T-helper 17 cell (primary cell): ENCODE data around the gene VWC2. TPM values are rescaled to one million over a fixed set of nuclear protein-coding genes. Genes with fewer than 3 reads are reported as not detected.

Experiments
- ATAC-seq: fragments of 150-1000 bp; cut with Tn5 transposase; 2 replicates; pipeline ENCODE4 v1.10.0; 2021; ENCODE audit warnings: mild to moderate bottlenecking, moderate library complexity
- DNase-seq, 3 donors: peaks; one replicate each; pipeline versions ENCODE4 v3.0.0 to v3.0.0-alpha.2; 2020 to 2021
- H3K9me3 ChIP-seq: one replicate; pipeline ENCODE4 v1.7.0; 2013; ENCODE audit warnings: low read length, mild to moderate bottlenecking; ENCODE audit not compliant: control insufficient read depth, poor library complexity, severe bottlenecking
- H3K27ac Mint-ChIP-seq: one replicate; pipeline ENCODE4 v1.8.0; 2022; ENCODE audit warnings: mild to moderate bottlenecking, moderate library complexity, mixed read lengths
- H3K27me3 Mint-ChIP-seq: one replicate; pipeline ENCODE4 v1.8.0; 2022; ENCODE audit warnings: mixed read lengths
- H3K36me3 Mint-ChIP-seq: one replicate; pipeline ENCODE4 v1.8.0; 2022; ENCODE audit warnings: low read depth, mixed read lengths
- H3K4me1 Mint-ChIP-seq: one replicate; pipeline ENCODE4 v1.8.0; 2022; ENCODE audit warnings: mild to moderate bottlenecking, mixed read lengths
- H3K4me3 Mint-ChIP-seq: one replicate; pipeline ENCODE4 v1.8.0; 2022; ENCODE audit warnings: mild to moderate bottlenecking, moderate library complexity, mixed read lengths
- total RNA-seq, 4 donors: library from RNA in 2 of 4; stranded (reverse) in 2 of 4; gene quantifications; one replicate each; pipeline ENCODE4 v1.2.3 and lab custom pipeline; 2022 to 2026

VWC2 gene
- total RNA-seq, 2 donors from 2014 or later: not detected

DNA sequence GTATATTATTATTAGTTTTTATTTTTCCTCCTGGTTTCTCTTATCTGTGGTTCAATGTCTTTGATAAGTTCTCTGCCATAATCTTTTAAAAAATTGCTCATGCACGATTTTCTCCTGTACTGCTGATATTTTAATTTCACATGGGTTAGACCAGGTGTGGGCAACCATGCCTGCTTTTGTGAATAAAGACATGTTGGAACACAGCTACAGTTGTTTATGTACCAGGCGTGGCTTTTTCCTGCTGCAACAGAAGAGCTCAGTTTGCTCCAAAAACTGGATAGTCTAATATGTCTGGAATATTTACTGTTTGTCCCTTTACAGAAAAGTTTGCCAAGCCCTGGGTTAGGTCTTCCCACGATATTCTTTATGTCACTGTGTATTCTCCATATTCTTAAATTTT, 105.2 kb downstream of the VWC2 start:
- no peak overlapping the region for H3K4me3 Mint-ChIP-seq
- ATAC-seq (no peak), DNase-seq (no peak)
- H3K4me1 Mint-ChIP-seq: peaks cover 2% of the 10 kb centered on the region
- H3K27me3 Mint-ChIP-seq: peaks cover 9% of the 10 kb centered on the region
- H3K36me3 Mint-ChIP-seq: peaks cover 3% of the 10 kb centered on the region
- no peak overlapping the region for H3K27ac Mint-ChIP-seq
- H3K9me3 ChIP-seq: no peaks in the 10 kb centered on the region

DNA sequence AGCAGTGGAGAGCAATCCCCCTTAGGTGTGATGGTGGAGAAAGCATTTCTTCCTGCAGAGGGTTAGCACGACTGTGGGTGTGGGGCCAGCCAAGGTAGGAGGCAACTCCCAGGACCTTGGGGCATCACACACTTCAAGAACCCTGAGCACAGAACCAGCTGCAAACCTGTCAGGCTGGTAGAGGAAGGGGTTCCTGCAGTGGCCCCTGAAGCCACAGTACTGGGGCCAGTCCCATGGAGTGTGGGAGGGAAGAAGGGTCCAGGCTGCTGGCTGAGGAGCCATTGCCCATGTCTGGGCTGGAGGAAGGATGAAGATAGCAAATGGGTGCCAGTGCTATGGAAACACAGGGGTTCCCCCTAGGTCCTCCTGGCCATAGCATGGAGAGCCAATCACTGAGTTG, 110.5 kb downstream of the VWC2 start:
- H3K36me3 Mint-ChIP-seq: peaks cover 3% of the 10 kb centered on the region
- DNase-seq (no peak), ATAC-seq (no peak)
- peaks cover under 1% of the 10 kb centered on the region for H3K4me1 Mint-ChIP-seq
- H3K27me3 Mint-ChIP-seq: peaks cover 14% of the 10 kb centered on the region
- H3K9me3 ChIP-seq: no peaks in the 10 kb centered on the region
- no peak overlapping the region for H3K4me3 Mint-ChIP-seq
- no peak overlapping the region for H3K27ac Mint-ChIP-seq

DNA sequence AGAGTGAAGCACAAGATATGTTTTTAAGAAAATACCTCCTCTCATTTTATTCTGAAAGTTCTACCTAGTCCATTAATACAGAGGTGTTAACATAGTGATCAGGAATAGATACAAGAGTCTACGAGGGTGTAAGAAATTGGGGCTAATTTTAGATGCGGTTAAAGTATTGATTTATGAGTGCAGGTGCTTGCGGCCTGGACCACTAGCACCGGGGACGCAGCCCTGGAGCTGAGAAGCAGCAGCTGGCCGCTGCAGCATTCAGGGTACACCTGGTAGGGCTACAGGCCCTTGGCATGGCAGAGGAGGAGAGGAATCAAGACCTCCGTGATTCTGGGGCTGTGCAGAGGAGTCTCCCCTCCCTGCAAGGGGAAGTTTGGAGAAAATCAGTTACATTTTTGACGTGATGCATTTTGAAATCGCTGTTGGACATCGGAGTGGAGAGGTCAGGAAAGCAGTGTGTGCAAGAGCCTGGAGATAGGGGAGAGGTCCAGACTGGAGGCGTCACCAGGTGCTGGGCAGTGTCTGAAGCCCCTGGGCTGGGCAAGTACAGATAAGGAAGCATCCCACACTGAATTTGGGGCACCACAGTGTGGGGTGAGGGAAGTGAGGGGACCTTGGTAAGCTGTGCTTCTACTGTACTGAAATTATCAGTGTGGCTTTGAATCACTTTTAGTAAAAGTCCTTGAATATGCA, 112.3 kb downstream of the VWC2 start:
- Mint-ChIP-seq H3K36me3 (peaks cover 3% of the 10 kb centered on the region), H3K4me3 (no peak overlapping the region), H3K27me3 (peaks cover 11% of the 10 kb centered on the region), H3K4me1 (no peaks in the 10 kb centered on the region), H3K27ac (no peak overlapping the region)
- H3K9me3 ChIP-seq: no peaks in the 10 kb centered on the region
- ATAC-seq (no peak), DNase-seq (no peak)

DNA sequence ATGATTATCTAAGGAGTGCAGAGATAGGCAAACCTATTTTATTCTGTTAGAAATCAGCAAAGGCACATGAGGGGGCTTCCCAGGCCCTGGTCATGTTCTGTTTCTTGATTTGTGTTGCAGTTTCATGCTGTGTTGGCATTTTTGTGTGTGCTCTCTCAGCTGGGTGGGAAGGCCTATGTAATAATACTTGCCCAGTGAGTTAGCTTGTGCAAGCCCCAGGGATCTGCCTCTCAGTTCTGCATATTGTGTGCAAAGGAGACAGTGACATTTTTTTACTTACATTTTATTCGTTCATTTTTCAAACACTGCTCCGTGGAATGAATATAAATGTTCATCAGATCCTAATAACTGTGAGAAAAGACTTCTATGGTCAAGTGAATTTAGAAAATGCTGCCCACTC, 119.0 kb downstream of the VWC2 start:
- Mint-ChIP-seq H3K4me1 (no peaks in the 10 kb centered on the region), H3K36me3 (no peaks in the 10 kb centered on the region), H3K27ac (no peak overlapping the region), H3K27me3 (peaks cover 18% of the 10 kb centered on the region), H3K4me3 (no peak overlapping the region)
- no peaks in the 10 kb centered on the region for H3K9me3 ChIP-seq
- DNase-seq: no peak
- no peak for ATAC-seq

DNA sequence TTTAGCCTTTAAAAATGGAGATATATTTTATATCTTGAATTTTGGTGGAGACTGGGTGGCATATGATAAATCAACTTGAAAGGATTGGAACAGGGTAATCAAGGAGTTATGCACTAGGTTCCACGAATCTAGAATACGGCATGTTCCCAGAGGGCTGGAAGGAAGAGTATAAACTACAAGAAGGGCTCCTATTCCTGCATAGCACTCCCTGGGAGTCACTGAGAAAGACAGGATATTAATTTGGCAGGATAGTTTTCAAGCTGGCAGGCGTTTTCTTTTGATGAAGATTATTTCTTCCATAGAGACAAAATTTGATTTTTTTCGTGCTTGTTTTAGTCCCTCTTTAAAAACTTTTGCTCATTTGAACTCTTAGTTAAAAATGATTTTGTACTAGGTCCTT, 119.7 kb downstream of the VWC2 start:
- H3K27ac Mint-ChIP-seq: no peak overlapping the region
- DNase-seq (no peak), ATAC-seq (no peak)
- H3K36me3 Mint-ChIP-seq: no peaks in the 10 kb centered on the region
- H3K27me3 Mint-ChIP-seq: peaks cover 18% of the 10 kb centered on the region
- H3K4me3 Mint-ChIP-seq: no peak overlapping the region
- H3K9me3 ChIP-seq: no peaks in the 10 kb centered on the region
- H3K4me1 Mint-ChIP-seq: no peaks in the 10 kb centered on the region

DNA sequence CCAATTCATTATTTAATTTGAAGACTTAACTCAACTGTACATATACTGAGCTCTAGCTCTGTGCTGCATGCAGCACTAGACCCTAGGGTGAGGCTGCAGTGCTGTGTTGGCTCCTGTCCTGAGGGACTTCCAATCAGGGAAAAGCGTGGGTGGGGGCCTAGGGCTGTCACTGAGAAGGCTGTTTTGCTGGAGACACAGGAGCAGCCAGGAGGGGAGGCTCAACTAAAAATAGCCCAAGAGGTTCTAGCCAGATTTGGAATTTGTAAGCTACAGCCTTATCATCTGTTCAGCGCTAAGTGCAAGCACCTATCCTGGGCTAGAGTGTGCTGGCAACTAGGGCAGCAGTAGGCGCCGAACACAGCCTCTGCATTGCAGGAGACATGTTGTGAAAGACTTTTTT, 121.1 kb downstream of the VWC2 start:
- no peak for DNase-seq
- Mint-ChIP-seq H3K27me3 (peaks cover 18% of the 10 kb centered on the region), H3K4me1 (no peaks in the 10 kb centered on the region), H3K27ac (no peak overlapping the region), H3K36me3 (no peaks in the 10 kb centered on the region), H3K4me3 (no peak overlapping the region)
- H3K9me3 ChIP-seq: no peaks in the 10 kb centered on the region
- ATAC-seq: no peak

DNA sequence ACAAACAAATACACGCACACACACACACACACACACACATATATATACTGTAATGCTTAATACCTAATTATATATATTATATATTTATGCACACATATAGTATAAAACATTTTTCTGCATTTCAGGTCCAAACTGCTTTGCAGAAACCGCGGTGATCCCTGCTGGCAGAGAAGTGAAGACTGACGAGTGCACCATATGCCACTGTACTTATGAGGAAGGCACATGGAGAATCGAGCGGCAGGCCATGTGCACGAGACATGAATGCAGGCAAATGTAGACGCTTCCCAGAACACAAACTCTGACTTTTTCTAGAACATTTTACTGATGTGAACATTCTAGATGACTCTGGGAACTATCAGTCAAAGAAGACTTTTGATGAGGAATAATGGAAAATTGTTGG, 138.5 kb downstream of the VWC2 start:
- no peaks in the 10 kb centered on the region for H3K4me1 Mint-ChIP-seq

DNA sequence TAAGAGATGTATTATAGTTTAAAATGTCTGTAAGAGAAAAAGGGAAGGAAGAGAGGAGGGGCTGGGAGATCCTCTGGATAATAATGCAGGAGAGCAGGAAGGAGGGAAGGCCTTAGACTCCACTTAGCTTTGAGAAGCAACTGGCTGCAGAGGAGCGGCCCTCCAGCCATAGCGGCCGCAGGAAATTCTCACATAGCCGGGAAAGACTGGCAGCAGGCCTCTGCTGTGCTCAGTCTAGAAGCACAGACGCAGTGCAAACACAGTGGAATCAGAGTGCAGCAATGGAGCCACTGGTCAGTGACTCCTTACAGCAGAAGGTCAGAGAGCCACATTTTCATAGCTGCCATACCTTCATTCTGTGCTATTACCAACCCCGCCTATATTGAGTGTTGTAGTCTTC, 153.3 kb downstream of the VWC2 start:
- no peak overlapping the region for H3K4me3 Mint-ChIP-seq

More for the DNA sequence above, 138.5 kb downstream of the VWC2 start:
- DNase-seq (no peak), ATAC-seq (no peak)
- Mint-ChIP-seq H3K4me3 (no peak overlapping the region), H3K36me3 (no peaks in the 10 kb centered on the region), H3K27me3 (no peaks in the 10 kb centered on the region), H3K27ac (no peak overlapping the region)
- no peaks in the 10 kb centered on the region for H3K9me3 ChIP-seq

DNA sequence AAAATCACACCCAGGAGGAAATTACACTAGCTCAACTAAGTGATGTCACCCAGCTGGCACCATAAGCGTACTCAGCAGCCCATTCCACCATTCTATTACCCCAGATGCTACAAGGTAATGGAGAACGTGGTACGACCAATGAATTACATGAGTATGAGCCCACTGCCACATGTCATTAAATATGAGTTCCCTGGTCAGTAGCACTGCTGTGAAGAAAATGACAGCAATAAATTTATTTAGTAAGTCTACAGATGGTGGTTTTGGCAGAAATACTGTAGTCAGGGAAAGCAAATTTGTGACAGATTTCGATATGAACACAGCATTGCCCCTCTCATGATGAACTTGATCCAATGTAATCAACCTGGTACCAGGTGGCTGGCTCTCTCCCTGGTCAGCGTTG, 154.2 kb downstream of the VWC2 start:
- H3K27me3 Mint-ChIP-seq: peaks cover 10% of the 10 kb centered on the region
- ATAC-seq: no peak
- H3K27ac Mint-ChIP-seq: no peak overlapping the region
- no peaks in the 10 kb centered on the region for H3K4me1 Mint-ChIP-seq
- H3K4me3 Mint-ChIP-seq: no peak overlapping the region
- no peaks in the 10 kb centered on the region for H3K9me3 ChIP-seq
- no peak for DNase-seq
- no peaks in the 10 kb centered on the region for H3K36me3 Mint-ChIP-seq

More for the DNA sequence above, 153.3 kb downstream of the VWC2 start:
- no peaks in the 10 kb centered on the region for H3K9me3 ChIP-seq
- Mint-ChIP-seq H3K4me1 (no peaks in the 10 kb centered on the region), H3K27me3 (peaks cover 10% of the 10 kb centered on the region), H3K27ac (no peak overlapping the region), H3K36me3 (no peaks in the 10 kb centered on the region)
- DNase-seq: no peak
- no peak for ATAC-seq

DNA sequence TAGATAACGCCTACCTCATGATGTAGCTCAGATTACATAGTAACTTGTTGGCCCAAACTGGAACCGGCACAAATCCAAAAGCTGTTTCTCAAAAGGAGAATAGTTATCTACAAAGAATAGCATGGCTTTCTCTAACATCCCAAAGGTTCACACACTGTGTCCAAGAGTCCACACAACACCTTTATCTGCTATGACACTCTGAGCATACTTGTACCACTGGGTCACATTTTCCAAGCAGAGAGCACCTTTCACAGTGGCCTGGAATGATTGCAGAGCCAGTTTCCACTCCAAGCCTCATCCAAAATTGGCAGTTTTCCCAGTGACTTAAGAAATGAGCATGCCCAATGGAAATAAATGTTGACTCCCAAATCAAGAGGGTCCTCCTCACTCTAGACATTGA, 155.3 kb downstream of the VWC2 start:
- H3K36me3 Mint-ChIP-seq: no peaks in the 10 kb centered on the region
- H3K4me1 Mint-ChIP-seq: no peaks in the 10 kb centered on the region
- DNase-seq (no peak), ATAC-seq (no peak)
- H3K27me3 Mint-ChIP-seq: peaks cover 10% of the 10 kb centered on the region
- H3K4me3 Mint-ChIP-seq: no peak overlapping the region
- H3K9me3 ChIP-seq: no peaks in the 10 kb centered on the region
- H3K27ac Mint-ChIP-seq: no peak overlapping the region

DNA sequence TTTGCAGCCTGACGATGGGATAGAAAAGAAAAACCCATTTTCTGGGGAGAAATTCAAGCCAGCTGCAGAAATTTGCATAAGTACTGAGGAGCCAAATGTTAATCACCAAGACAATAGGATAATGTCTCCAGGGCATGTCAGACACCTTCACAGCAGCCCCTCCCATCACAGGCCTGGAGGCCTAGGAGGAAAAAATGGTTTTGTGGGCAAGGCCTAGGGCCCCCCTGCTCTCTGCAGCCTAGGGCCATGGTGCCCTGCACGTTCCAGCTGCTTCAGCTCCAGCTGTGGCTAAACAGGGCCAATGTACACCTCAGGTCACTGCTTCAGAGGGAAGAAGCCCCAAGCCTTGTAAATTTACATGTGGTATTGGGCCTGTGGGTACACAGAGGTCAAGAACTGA, 158.2 kb downstream of the VWC2 start:
- ATAC-seq: no peak

DNA sequence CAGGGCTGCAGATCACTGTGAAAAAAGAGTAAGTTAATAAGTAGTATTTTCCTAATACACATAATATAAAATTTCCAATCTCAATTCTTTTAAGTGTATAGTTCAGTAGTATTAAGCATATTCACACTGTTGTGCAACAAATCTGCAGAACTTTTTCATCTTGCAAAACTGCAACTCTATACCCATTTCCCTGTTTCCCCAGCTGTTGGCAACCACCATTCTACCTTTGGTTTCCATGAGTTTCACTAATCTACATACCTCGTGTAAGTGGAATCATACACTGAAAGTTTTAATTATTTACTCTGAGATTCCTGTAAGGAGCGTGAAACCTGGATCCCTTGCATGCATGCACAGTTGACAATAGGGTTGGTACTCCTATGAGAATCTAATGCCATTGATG, 164.2 kb downstream of the VWC2 start:
- DNase-seq: no peak
- no peak for ATAC-seq
- H3K9me3 ChIP-seq: no peaks in the 10 kb centered on the region
- Mint-ChIP-seq H3K36me3 (no peaks in the 10 kb centered on the region), H3K27me3 (peaks cover 10% of the 10 kb centered on the region), H3K4me3 (no peak overlapping the region), H3K4me1 (no peaks in the 10 kb centered on the region), H3K27ac (no peak overlapping the region)

More for the DNA sequence above, 158.2 kb downstream of the VWC2 start:
- Mint-ChIP-seq H3K4me1 (no peaks in the 10 kb centered on the region), H3K4me3 (no peak overlapping the region), H3K27ac (no peak overlapping the region), H3K36me3 (no peaks in the 10 kb centered on the region), H3K27me3 (peaks cover 10% of the 10 kb centered on the region)
- DNase-seq: no peak
- H3K9me3 ChIP-seq: no peaks in the 10 kb centered on the region
